Measurements from ENCODE around the gene ZNF581. TPM values are rescaled to one million over a fixed set of nuclear protein-coding genes. Genes with fewer than 3 reads are reported as not detected.

ZNF581 gene, protein sequence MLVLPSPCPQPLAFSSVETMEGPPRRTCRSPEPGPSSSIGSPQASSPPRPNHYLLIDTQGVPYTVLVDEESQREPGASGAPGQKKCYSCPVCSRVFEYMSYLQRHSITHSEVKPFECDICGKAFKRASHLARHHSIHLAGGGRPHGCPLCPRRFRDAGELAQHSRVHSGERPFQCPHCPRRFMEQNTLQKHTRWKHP
- total RNA-seq = 15.5 TPM

GRCh38 chr19:55643003-55643886, at the start of gene ZNF581:
ZNF581 (plus strand) TSS chr19:55643649; CDS start chr19:55644572, 923 bp downstream.
- H3K4me1 ChIP-seq = peaks cover 63% of the 10 kb centered on the region
- DNase-seq (ENCODE audit: extremely low spot score in 2 of 2) = no peak

GRCh38 chr19:55594996-55595545, 48.4 kb upstream of the ZNF581 start:
- DNase-seq (ENCODE audit: extremely low spot score in 2 of 2) = no peak
- no peak overlapping the region for H3K4me3 ChIP-seq
- H3K36me3 ChIP-seq = peaks cover 0 to 20% of the 10 kb centered on the region in 2 donors
- no peaks in the 10 kb centered on the region for H3K27me3 ChIP-seq
- no peaks in the 10 kb centered on the region for H3K4me1 ChIP-seq
- no peaks in the 10 kb centered on the region for H3K9me3 ChIP-seq
- intact Hi-C loops (cut with DNase I) = no loop called here
- H3K27ac ChIP-seq = no peak overlapping the region
- no peak for TF ChIP-seq POLR2A (IDR thresholded peaks at IDR 0.05)
- no peak for TF ChIP-seq CTCF (IDR thresholded peaks at IDR 0.05)
- TF ChIP-seq POLR2AphosphoS5 (IDR thresholded peaks at IDR 0.05; ENCODE audit: insufficient read depth in 1 of 2, low read depth in 1 of 2) = no peak

More at GRCh38 chr19:55643003-55643886, at the start of gene ZNF581:
- TF ChIP-seq POLR2AphosphoS5 (IDR thresholded peaks at IDR 0.05; ENCODE audit: insufficient read depth in 1 of 2, low read depth in 1 of 2) (peak; percentile 56 to 76), POLR2A (IDR thresholded peaks at IDR 0.05) (no peak), CTCF (IDR thresholded peaks at IDR 0.05) (no peak)
- intact Hi-C loops (cut with DNase I) = no loop called here
- H3K27me3 ChIP-seq = no peaks in the 10 kb centered on the region
- H3K4me3 ChIP-seq = peak within 1 kb of the TSS; percentile 57 to 83
- peaks cover 0 to 11% of the 10 kb centered on the region in 2 donors for H3K36me3 ChIP-seq
- no peaks in the 10 kb centered on the region for H3K9me3 ChIP-seq
- H3K27ac ChIP-seq = peak within 1 kb of the TSS; percentile 97

DNA sequence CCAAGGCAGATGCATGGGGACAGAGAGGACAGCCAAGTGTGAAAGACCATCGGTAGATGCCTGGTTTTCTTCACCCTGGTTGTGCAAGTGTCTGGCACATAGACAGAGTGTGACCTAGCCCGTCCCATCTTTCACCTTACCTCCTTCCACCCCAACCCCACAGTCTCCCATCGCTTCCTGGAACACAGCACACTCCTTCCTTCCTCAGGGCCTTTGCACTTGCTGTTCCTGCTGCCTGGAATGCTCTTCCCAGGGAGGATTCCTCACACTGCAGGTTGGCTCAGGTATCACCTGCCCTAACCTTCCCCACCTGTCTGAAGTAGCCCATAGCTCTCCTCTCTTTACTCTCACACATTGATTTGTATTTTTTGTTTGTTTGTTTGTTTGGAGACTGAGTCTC, 47.1 kb upstream of the ZNF581 start:
- peaks cover 0 to 20% of the 10 kb centered on the region in 2 donors for H3K36me3 ChIP-seq
- DNase-seq (ENCODE audit: extremely low spot score in 2 of 2) = no peak
- intact Hi-C loops (cut with DNase I) = no loop called here

DNA sequence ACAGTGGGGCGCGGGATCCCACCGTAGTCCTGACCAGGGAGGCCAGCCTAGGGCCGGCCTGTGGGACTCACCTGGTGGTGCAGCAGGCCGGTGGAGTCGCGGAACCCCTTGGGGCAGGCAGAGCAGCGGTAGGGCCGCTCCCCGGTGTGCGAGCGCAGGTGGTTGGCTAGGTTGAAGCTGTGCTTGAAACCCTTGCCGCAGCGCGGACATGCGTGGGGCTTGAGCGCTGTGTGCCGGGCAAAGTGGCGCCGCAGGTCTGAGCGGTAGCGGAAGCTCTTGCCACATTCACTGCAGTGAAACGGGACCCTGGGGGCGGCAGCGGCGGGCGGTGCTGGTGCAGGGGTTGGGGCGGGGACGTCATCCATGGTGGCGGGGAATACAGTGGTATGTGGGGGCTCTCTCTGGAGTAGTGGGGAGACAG, 45.9 kb upstream of the ZNF581 start:
- Histone ChIP-seq H3K27me3 (no peaks in the 10 kb centered on the region), H3K36me3 (peaks cover 0 to 15% of the 10 kb centered on the region in 2 donors), H3K4me1 (peaks cover 12% of the 10 kb centered on the region), H3K27ac (no peak overlapping the region), H3K9me3 (no peaks in the 10 kb centered on the region), H3K4me3 (no peak overlapping the region)
- intact Hi-C loops (cut with DNase I) = no loop called here
- TF ChIP-seq POLR2A (IDR thresholded peaks at IDR 0.05) (no peak), CTCF (IDR thresholded peaks at IDR 0.05) (no peak), POLR2AphosphoS5 (IDR thresholded peaks at IDR 0.05; ENCODE audit: insufficient read depth in 1 of 2, low read depth in 1 of 2) (no peak)
- no peak for DNase-seq (ENCODE audit: extremely low spot score in 2 of 2)

More for the DNA sequence above, 47.1 kb upstream of the ZNF581 start:
- no peak for TF ChIP-seq POLR2A (IDR thresholded peaks at IDR 0.05)
- no peak for TF ChIP-seq POLR2AphosphoS5 (IDR thresholded peaks at IDR 0.05; ENCODE audit: insufficient read depth in 1 of 2, low read depth in 1 of 2)
- TF ChIP-seq CTCF (IDR thresholded peaks at IDR 0.05) = no peak
- H3K4me1 ChIP-seq = peaks cover 8% of the 10 kb centered on the region
- H3K27ac ChIP-seq = no peak overlapping the region
- H3K27me3 ChIP-seq = no peaks in the 10 kb centered on the region
- H3K4me3 ChIP-seq = no peak overlapping the region
- H3K9me3 ChIP-seq = no peaks in the 10 kb centered on the region
